Measurements from ENCODE around the gene ACBD7. TPM values are rescaled to one million over a fixed set of nuclear protein-coding genes. Genes with fewer than 3 reads are reported as not detected.

ACBD7 gene
- total RNA-seq, 2 donors from 2014 or later, result 0.44 to 0.98 TPM

GRCh38 chr10:15043674-15044073, 44.9 kb downstream of the ACBD7 start, which contains the start of gene OLAH:
Gene OLAH, plus strand, starts transcription at chr10:15043943. Its CDS starts 3,346 bp downstream, at chr10:15047289.
- no peak within 1 kb of the TSS for H3K27ac ChIP-seq
- no peak for TF ChIP-seq CTCF (IDR thresholded peaks at IDR 0.05)
- no peaks in the 10 kb centered on the region for H3K9me3 ChIP-seq
- DNase-seq, result no peak
- no peaks in the 10 kb centered on the region for H3K36me3 ChIP-seq
- no peaks in the 10 kb centered on the region for H3K27me3 ChIP-seq
- no peak within 1 kb of the TSS for H3K9ac ChIP-seq (ENCODE audit: low read depth in 2 of 2, low read length in 2 of 2)
- intact Hi-C loops (cut with DNase I), result no loop called here
- no peaks in the 10 kb centered on the region for H3K4me1 ChIP-seq
- no peak within 1 kb of the TSS for H3K4me3 ChIP-seq

- Histone ChIP-seq H3K27me3 (no peaks in the 10 kb centered on the region), H3K9me3 (no peaks in the 10 kb centered on the region), H3K36me3 (no peaks in the 10 kb centered on the region), H3K9ac (ENCODE audit: low read depth in 2 of 2, low read length in 2 of 2) (no peak overlapping the region), H3K4me1 (no peaks in the 10 kb centered on the region), H3K4me3 (no peak overlapping the region), H3K27ac (no peak overlapping the region)
- TF ChIP-seq CTCF (IDR thresholded peaks at IDR 0.05), result no peak
- intact Hi-C loops (cut with DNase I), result no loop called here
- DNase-seq, result no peak
Measured at GRCh38 chr10:15038416-15038815, 50.2 kb downstream of the ACBD7 start.

- H3K4me1 ChIP-seq, result no peaks in the 10 kb centered on the region
- no peak for DNase-seq
- H3K4me3 ChIP-seq, result no peak overlapping the region
- no peak for TF ChIP-seq CTCF (IDR thresholded peaks at IDR 0.05)
- H3K9ac ChIP-seq (ENCODE audit: low read depth in 2 of 2, low read length in 2 of 2), result no peak overlapping the region
- H3K36me3 ChIP-seq, result no peaks in the 10 kb centered on the region
- no peaks in the 10 kb centered on the region for H3K27me3 ChIP-seq
- no peaks in the 10 kb centered on the region for H3K9me3 ChIP-seq
- H3K27ac ChIP-seq, result no peak overlapping the region
- intact Hi-C loops (cut with DNase I), result no loop called here
Measured at GRCh38 chr10:15037691-15038090, 50.9 kb downstream of the ACBD7 start.

DNA sequence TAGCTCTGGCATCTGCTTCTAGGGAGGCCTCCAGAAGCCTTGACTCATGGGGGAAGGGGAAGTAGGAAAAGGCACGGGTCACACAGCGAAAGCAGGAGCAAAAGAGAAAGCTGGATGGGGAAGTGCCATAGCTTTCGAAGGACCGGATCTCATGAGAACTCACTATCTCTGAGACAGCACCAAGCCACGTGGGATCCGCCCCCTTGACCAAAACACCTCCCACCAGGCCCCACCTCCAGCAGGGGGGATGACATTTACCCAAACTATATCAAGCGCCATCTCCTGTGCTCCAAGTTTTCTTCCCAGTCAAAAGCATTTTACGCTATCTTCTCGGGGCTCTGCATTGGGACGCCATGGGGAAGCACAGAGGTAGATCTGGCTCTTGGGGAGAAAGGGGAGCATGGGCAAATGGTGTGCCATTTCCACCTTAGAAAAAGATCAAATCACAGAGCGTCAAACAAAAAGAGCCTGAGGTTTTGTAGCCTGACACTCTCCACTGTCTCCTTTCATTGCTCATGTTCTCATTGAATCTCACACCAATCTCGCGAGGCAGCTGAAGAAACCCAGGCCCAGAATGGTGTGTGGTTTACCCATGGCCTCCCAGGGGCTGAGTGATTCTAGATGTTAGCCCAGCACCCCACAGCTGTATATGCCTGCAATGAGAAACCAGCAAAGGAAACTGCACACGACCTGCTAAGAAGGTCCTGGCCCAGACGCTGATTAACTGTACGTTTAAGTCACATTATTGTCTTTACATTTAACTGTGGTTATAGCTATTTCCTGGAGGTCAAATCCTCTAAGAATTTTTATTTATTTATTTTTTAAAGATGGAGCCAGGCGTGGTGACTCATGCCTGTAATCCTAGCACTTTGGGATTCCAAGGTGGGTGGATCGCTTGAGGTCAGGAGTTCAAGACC, 52.9 kb downstream of the ACBD7 start:
- no peaks in the 10 kb centered on the region for H3K36me3 ChIP-seq
- H3K9me3 ChIP-seq, result no peaks in the 10 kb centered on the region
- H3K27ac ChIP-seq, result no peak overlapping the region
- intact Hi-C loops (cut with DNase I), result no loop called here
- no peak overlapping the region for H3K4me3 ChIP-seq
- H3K9ac ChIP-seq (ENCODE audit: low read depth in 2 of 2, low read length in 2 of 2), result no peak overlapping the region
- no peaks in the 10 kb centered on the region for H3K4me1 ChIP-seq
- H3K27me3 ChIP-seq, result no peaks in the 10 kb centered on the region
- no peak for DNase-seq
- TF ChIP-seq CTCF (IDR thresholded peaks at IDR 0.05), result no peak

GRCh38 chr10:15027741-15028140, 60.8 kb downstream of the ACBD7 start:
- no peak for DNase-seq
- no peak overlapping the region for H3K4me3 ChIP-seq
- TF ChIP-seq CTCF (IDR thresholded peaks at IDR 0.05), result no peak
- no peaks in the 10 kb centered on the region for H3K27me3 ChIP-seq
- H3K9ac ChIP-seq (ENCODE audit: low read depth in 2 of 2, low read length in 2 of 2), result no peak overlapping the region
- no peaks in the 10 kb centered on the region for H3K4me1 ChIP-seq
- no peaks in the 10 kb centered on the region for H3K9me3 ChIP-seq
- H3K36me3 ChIP-seq, result no peaks in the 10 kb centered on the region
- intact Hi-C loops (cut with DNase I), result no loop called here
- no peak overlapping the region for H3K27ac ChIP-seq

Other genes with a start within 250 kb of the ACBD7 start
- 10 to 100 TPM in 1 of 2 donors, 1 to 10 TPM in 1; 6.1 to 20.2 TPM for gene SUV39H2, start 209.9 kb downstream of the ACBD7 start, total RNA-seq
- gene DCLRE1C, start 134.7 kb downstream of the ACBD7 start, total RNA-seq, result 10 to 100 TPM; 11.0 to 19.0 TPM
- gene MEIG1, start 129.4 kb downstream of the ACBD7 start, total RNA-seq, result under 1 TPM in 1 of 2 donors, not detected in 1; 0.58 TPM
- not detected for gene OLAH, start 44.8 kb downstream of the ACBD7 start, total RNA-seq
- gene RPP38, start 8.6 kb upstream of the ACBD7 start, total RNA-seq, result 10 to 100 TPM; 17.1 to 17.8 TPM
- gene NMT2, start 79.9 kb upstream of the ACBD7 start, total RNA-seq, result 10 to 100 TPM; 12.4 to 14.4 TPM

Data from colonic mucosa (tissue), 4 donors.